Measurements from ENCODE around the gene HMBS.
A peak's percentile ranks its signal among the peaks of the same experiment; 100 is the strongest.
"Not testable (repeated sequence)": the region's sequence is repeated elsewhere in the genome, so short reads cannot be mapped to it uniquely, and the experiment has no call there.

HMBS gene

DNA sequence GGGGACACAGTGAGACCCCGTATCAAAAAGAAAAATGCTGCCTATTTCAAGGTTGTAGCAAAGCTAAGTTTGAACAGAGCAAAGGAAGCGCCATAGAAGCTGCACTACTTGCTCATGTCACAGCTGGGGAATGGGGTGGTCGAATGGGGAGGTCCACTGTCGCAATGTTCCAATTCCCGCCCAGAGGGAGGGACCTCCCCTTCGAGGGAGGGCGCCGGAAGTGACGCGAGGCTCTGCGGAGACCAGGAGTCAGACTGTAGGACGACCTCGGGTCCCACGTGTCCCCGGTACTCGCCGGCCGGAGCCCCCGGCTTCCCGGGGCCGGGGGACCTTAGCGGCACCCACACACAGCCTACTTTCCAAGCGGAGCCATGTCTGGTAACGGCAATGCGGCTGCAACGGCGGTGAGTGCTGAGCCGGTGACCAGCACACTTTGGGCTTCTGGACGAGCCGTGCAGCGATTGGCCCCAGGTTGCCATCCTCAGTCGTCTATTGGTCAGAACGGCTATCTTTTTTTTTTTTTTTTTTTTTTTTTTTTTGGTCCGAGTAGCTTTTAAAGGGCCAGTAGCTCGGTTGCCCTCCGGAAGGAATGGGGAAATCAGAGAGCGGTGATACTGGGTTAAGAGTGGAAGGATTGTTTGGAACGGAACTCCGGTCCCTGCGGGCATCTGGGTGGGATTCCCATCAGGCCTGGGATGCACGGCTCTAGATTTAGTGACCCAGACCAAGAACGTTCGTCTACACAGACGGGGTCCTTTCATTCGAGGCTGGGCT, at the start of gene HMBS:
TSS of gene HMBS (plus strand) at position 219 of the 774 bp plus-strand sequence. CDS start at position 372, 153 bp downstream.
- peak; percentile 91 for DNase-seq (ENCODE audit: low read depth)

DNA sequence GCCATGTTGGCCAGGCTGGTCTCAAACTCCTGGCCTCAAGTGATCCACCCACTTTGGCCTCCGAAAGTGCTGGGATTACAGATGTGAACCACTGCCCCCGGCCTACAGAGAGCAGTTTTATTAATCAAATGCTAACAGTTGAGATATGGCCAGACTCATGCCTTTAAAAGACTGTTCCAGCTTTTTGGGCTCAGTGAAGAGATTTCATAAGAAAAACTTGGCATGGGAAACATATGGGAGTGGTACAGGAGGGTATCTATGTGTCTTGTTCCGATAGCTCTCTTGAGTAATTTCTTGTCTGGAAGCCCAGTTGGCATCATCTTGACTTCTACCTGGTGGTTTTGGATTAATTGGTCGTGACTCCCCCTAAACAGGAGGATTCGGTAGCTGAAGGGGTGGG, 45.8 kb upstream of the HMBS start:
- no peak for DNase-seq (ENCODE audit: low read depth)

DNA sequence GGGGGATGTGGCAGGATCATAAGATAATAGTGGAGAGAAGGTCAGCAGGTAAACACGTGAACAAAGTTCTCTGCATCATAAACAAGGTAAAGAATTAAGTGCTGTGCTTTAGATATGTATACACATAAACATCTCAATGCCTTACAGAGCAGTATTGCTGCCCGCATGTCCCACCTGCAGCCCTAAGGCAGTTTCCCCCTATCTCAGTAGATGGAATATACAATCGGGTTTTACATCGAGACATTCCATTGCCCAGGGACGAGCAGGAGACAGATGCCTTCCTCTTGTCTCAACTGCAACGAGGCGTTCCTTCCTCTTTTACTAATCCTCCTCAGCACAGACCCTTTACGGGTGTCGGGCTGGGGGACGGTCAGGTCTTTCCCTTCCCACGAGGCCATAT, 45.2 kb upstream of the HMBS start:
- DNase-seq (ENCODE audit: low read depth), result not testable (repeated sequence)

DNA sequence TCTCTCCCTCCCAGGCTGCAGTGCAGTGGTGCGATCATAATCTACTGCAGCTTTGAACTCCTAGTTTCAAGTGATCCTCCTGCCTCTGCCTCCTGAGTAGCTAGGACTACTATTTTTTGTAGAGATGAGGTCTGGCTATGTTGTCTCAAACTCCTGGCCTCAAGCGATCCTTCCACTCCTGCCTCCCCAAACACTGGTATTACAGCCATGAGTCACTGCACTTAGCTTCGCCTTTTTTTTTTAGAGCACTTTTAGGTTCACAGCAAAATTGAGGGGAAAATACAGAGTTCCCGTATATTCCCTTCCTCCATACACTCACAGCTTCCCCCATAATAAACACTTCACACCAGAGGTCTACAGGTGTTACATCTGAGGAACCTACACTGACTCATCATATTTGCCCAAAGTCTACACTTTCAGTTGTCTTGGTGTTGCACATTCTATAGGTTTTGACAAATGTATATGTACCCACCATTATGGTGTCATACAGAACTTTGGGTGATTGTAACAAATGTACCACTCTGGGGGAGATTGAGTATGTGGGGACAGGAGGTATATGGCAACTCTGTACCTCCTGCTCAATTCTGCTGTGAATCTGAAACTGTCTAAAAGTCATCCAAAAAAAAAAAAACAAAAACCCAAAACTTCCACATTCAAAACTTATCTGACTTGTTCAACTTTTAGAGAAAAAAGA, 42.7 kb upstream of the HMBS start:
- no peak for DNase-seq (ENCODE audit: low read depth)

DNA sequence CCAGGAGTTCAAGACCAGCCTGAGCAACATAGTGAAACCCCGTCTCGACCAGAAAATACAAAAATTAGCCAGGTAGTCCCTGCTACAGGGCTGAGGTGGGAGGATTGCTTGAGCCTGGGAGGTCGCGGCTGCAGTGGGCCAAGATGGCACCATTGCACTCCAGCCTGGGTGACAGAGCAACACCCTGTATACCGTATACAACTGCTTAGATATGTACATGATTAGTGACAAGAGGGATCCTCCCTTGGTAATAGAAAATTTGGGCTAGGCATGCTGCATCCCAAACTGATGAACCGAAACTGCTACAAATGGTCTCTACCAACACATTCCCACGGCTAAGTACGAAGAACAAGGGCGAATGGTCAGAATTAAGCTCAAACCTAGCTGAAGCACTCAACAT, 41.8 kb upstream of the HMBS start:
- DNase-seq (ENCODE audit: low read depth), result no peak

DNA sequence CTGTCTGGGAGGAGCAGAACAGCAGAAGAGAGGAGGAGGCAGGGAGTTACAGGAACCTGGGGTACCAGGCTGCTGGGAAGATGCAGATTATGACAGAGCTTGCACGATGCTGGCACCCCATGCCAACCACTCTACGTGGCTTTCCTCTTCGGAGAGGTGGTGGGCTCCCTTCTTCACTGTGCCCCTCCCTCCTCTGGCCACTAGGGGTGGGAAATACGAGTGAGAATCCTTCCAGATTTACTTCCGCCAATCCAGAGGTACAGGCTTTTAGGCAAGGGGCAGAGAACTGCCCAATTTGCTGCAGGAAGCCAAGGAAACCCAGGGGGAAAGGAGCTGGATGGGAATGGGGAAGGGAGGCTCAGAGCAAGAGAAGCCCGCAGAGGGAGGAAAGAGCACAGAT, 40.0 kb upstream of the HMBS start:
- no peak for DNase-seq (ENCODE audit: low read depth)

DNA sequence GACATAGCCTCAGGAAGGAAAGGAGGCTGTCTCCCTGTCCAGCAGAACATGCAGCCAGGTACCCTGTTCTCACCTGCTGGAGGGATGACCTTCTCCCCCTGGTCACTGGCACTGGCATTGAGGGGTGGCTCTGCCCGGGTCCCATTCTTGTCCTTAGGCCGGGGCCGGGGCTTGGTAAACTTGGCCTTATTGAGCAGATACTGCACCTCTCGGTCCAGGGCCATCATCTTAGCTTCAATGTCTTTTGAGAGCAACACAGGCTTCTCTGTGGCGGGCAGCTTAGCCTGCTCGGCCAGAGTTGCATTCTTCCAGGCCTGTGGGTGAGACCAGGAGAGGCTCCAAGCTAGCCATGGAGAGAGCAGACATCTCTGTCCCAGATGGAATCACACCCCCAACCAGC, 38.2 kb upstream of the HMBS start:
- no peak for DNase-seq (ENCODE audit: low read depth)

DNA sequence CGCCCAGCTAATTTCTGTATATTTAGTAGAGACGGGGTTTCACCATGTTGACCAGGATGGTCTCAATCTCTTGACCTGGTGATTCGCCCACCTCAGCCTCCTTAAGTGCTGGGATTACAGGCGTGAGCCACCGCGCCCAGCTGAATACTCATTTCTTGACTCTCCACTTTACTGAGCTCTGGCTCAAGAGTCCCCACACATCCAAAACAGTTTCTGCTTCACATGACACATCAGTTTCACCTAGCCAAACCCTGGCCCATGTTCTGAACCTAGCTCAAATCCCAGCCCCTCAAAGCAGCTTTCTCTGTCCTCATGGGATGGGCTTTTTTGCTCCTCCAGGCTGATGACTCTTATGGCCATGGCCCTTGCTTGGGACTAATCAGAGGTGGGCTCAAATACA, 37.5 kb upstream of the HMBS start:
- no peak for DNase-seq (ENCODE audit: low read depth)

DNA sequence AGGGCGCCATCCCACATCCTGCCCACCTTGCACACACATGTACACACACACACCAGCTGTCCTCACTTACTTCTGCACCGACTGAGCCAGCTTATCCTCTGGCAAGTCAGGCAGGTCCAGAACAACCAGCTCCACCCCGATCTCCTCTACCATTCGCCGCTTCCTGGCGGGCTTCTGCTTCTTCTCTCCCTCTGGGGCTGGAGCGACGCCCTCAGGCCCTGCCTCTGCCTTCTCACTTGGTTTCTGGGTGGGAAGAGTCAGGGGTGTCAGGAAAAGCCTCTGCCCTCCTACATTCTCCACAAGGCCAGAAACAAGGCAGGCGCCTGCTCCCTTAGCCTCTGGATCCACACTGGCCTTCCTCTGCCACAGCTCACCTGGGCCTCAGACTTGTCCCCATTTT, 36.0 kb upstream of the HMBS start:
- no peak for DNase-seq (ENCODE audit: low read depth)

DNA sequence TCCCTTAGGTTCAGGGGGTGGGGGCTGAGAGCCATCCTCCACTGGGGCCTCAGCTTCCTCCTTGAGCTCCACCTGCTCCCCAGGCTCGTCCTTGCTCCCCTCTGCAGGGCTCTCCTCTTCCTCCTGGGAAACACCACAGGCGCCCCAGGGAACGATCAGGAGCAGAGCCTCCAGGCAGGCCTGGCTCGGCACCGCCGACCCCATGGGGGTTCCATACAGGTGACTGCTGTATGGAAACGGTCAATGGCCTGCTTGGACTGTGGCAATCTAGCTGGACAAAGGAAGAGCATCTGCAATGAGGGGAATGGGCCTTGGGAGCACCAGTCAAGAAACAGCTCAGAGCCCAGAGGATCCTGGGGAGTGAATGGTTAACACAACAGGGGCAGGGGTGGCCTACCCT, 35.6 kb upstream of the HMBS start:
- DNase-seq (ENCODE audit: low read depth), result no peak

DNA sequence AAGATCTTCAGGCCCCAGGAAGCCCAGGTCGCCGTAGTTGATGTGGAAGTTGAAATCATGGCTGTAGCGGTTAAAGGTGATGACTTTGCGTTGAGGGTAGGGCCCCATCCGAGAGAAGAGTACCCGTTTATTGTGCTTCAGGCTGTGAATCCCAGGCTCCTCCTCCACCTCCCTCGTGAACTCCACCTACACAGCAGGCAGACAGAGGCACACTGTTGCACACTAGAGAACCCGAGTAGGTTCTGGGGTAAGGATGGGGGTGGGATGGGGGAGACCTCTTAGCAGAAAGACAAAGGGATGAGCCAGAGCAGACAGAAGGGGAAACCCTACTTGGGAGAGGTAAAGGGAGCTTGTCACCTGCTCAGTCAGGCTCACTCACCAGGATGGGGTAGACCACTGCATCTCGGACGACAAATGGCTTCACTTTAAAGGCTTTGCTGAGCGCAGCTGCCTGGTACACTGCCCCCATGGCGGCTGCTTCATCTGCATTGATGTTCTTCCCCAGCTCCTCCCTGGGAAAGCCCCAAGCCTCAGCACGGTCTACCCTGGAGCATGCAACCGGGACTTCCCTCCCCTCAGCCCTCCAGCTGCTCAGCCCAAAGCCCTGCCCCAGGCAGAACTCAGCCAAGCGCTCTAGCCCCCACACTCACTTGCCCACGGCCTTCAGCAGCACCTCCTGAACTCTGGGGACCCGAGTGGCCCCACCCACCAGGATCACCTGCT, 33.1 kb upstream of the HMBS start:
- DNase-seq (ENCODE audit: low read depth), result no peak

DNA sequence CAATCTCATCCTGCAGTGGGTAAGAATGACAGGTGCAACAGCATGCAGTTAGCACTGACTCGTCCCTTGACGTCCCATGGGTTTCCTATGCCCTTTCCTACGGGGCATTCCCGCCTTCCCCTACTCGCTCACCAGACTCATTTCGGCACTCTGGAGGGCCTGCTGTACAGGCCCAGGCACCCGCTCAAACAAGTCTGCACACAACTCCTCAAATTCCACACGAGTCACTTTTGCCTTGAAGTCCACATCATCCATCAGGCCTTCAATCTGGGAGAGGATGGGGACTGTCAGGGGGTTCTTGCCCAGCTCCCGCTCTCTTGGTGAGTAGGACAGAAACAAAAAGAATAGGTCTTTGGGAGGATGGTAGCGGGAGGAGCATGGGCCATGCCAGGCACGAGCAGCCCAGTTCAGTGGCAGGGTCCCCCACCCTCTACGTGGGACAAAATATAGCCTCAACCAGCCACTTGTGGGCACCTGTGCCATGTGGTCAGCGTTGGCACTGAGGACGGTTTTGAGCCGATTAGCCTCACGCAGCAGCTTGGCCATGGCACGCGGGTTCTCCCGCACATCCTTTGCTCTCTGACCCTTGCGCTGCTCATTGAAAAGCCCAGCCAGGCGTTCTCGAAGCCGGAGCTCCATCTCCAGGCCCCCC, 32.4 kb upstream of the HMBS start:
- DNase-seq (ENCODE audit: low read depth), result no peak

DNA sequence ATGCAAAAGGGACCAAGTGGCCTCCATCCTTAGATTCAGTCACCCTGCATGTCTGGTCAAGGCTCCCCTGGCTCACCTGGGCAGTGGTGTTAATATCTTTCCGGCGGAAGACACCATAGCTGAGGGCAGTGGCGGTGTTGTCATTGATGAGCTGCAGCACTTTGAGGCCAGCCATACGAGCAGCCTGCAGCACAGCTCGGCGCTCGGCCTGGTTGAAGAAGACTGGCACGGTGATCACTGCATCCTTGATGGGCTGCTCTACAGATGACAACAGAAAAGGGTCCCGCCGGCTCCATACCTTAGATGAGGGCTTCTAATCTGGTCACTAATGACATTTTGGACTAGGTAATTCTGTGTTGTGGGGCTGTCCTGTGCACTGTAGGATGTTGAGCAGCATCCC, 30.3 kb upstream of the HMBS start:
- DNase-seq (ENCODE audit: low read depth), result no peak

DNA sequence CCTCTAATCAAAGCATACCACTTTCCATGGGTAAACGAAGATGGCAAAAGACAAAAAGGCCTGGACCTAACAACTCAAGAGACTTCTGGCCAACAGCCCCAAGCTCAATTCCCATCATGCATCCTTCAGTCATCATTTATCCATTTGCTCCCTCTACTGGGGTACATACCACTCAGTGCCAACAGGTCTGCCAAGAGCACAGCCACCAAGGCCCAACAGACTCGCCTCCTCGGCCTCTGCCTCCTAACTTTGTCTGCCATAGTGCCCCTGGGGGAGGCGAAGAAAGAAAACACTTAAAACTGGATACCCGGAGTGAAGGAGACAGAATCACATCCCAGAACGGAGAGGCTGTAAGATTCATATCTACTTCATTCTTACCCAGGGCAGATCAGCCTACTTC, 28.8 kb upstream of the HMBS start:
- DNase-seq (ENCODE audit: low read depth), result peak; percentile 16

DNA sequence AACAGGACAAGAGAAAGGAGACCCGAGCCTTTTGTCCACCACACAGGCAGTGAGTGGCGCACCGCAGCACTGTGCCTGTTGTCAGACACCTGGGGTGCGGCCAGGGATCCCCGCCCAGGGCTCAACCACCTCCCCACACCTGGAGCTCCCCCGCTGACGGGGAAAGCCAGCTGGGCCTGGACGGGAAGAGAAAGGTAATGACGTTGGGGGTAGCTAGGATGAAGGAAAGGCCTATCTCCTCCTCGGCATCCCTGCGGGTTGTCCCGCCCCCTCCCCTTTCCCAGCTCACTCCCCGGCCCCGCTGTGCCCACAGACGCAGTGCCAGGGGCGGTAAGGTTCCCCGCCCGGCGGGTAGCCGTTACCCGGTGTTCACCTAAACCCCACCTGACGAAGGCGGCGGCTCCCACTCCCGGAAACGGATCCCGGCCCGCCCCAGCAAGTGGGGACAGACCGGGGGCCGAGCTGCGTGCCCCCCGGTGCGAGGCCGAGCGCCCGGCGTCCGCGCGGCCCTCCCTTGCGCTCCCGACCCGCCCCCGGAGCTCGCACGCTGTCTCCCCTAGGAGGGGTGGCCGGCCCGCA, 28.2 kb upstream of the HMBS start:
- DNase-seq (ENCODE audit: low read depth), result peak; percentile 10

DNA sequence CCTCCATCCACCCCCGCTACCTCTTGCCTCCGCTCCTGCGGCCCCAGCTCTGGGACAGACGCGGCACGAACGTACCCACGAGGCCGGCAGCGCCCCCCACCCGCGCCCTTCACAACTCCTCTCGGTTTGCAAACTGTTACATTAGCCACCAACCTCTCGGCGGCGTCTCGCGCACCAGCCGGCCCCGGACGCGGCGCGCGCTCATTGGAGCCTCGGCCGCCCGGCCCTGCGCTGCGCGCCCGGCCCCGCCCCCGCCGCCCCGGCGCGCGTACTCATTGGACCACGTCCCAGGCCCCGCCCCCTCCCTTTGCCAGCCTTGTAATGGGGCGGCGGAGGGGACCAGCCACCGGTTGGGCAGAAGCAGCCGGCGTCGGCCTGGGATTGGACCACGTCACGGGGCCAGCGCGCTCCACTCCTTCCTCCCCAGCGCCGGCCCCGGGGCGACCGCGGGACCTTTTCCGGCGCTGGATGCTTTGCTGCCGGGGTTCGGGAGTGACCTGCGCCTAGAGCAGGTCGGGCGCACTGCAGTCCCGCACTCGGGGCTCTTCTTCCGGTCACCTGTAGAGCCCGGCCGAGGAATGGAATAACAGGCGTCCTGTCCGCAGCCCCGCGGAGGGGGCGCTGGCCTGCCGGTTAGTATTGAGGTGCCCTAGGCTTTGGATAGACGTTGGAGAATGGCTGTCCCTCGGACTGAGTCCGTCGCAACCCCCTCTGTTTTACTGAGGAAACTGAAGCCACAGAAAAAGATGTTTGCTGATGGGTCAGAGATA, 27.5 kb upstream of the HMBS start, which contains the start of gene HYOU1:
TSS of gene HYOU1 (minus strand) at position 206 of the 770 bp plus-strand sequence. CDS start 1,045 bp downstream, outside the sequence.
- DNase-seq (ENCODE audit: low read depth), result peak; percentile 98

DNA sequence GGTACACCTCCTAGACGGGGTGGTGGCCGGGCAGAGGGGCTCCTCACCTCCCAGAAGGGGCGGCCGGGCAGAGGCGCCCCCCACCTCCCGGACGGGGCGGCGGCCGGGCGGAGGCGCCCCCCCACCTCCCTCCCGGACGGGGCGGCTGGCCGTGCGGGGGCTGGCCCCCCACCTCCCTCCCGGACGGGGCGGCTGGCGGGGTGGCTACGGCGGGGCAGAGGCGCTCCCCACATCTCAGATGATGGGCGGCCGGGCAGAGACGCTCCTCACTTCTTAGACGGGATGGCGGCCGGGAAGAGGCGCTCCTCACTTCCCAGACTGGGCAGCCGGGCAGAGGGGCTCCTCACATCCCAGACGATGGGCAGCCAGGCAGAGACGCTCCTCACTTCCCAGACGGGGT, 25.6 kb upstream of the HMBS start:
- not testable (repeated sequence) for DNase-seq (ENCODE audit: low read depth)

DNA sequence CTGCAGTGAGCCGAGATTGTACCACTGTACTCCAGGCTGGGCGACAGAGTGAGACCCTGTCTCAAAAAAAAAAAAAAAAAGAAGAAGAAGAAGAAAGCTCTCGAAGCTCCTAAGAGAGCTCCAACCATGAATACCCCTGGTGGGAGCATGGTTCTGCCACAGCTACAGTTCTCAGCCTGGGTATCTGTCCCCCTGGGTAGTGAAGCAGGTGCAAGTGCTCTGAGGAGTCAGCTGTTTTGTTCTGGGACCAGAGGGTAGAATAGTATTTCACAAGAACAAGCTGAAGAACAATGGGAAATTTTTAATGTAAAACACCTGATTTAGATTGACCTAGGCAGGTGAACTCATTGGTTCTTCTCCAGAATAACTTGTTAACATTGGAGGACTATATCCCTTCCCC, 23.4 kb upstream of the HMBS start:
- no peak for DNase-seq (ENCODE audit: low read depth)

DNA sequence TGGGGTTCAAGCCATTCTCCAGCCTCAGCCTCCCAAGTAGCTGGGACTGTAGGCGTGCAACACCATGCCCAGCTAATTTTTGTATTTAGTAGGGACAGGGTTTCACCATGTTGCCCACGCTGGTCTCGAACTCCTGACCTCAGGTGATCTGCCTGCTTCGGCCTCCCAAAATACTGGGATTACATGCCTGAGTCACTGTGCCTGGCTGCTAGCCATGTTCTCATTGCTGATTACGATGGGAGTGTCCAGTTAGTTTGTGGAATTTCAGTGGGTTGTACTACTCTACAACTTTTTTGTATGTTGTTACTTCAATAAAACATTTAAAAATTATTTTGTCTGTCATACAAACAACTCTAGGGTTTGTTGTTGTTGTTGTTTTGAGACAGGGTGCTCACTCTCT, 21.9 kb upstream of the HMBS start:
- DNase-seq (ENCODE audit: low read depth), result no peak

DNA sequence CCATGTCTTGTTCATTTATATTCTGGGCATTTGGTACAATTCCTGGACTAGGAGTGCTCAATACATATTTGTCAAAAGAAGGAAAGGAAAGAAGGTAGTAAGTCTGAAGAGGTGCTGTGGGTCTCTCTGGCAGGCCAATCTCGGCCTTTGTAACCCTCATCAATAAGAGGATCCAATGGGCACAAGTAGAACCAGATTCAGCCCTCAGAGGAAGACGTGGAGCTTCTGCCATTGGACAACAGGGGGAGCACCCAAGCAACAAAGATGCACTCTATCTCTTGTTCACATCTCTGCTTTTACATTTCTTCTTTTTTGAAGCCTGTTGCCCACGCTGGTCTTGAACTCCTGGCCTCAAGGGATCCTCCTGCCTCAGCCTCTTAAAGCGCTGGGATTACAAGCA, 19.3 kb upstream of the HMBS start:
- DNase-seq (ENCODE audit: low read depth), result peak; percentile 39
